A673 (cell line): Measurements from ENCODE around the gene AMBRA1.

Experiments
- EZH2 ChIP-seq: fragments of 200-600 bp; sonication (generic); IDR thresholded peaks from 2 replicates; pipeline ENCODE4 v1.6.1; 2017; ENCODE audit warnings: borderline replicate concordance, low read depth, mild to moderate bottlenecking, mixed read lengths, antibody characterized with exemption, low read length; ENCODE audit not compliant: poor library complexity, severe bottlenecking
- TF ChIP-seq, protein P1 (sequence below): fragments of 300-800, 200-600 bp; sonication (generic); conservative IDR thresholded peaks from 2 replicates; pipeline ENCODE4 v1.5.1; 2017; ENCODE audit warnings: low read depth, mild to moderate bottlenecking, antibody characterized with exemption, low read length, moderate library complexity, mixed read lengths

DNA sequence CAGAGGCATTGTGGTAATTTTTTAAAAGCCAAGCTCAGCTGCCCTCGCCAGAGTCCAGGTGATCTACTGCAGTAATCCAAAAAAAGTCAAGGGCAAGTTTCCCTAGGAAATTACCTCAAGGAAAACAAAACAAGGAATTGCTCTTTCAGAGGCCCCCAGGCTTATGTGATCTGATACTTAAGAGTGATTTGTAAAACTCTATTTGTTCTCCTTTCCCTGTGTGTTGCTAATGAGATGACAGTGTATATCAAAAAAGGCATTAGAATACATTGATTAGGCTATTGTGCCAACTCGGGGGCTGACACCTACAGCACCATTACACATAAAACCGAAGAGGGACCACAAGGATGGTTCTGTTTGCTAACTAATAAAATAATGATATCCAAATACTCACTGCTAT is 157.7 kb downstream of the AMBRA1 start:
- TF ChIP-seq, protein P1, sequence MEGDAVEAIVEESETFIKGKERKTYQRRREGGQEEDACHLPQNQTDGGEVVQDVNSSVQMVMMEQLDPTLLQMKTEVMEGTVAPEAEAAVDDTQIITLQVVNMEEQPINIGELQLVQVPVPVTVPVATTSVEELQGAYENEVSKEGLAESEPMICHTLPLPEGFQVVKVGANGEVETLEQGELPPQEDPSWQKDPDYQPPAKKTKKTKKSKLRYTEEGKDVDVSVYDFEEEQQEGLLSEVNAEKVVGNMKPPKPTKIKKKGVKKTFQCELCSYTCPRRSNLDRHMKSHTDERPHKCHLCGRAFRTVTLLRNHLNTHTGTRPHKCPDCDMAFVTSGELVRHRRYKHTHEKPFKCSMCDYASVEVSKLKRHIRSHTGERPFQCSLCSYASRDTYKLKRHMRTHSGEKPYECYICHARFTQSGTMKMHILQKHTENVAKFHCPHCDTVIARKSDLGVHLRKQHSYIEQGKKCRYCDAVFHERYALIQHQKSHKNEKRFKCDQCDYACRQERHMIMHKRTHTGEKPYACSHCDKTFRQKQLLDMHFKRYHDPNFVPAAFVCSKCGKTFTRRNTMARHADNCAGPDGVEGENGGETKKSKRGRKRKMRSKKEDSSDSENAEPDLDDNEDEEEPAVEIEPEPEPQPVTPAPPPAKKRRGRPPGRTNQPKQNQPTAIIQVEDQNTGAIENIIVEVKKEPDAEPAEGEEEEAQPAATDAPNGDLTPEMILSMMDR: no peak
- no peak for TF ChIP-seq EZH2
